Calu3 (cell line): ENCODE data around the gene MOCOS. TPM values are rescaled to one million over a fixed set of nuclear protein-coding genes. Genes with fewer than 3 reads are reported as not detected.

Experiments used
- BruUV-seq: library from RNA; stranded (reverse); fragments of 400-500 nt; replicated peaks from 2 replicates; lab custom pipeline; 2021; lab: Mats Ljungman, UMichigan
- CTCF ChIA-PET: fragments of 300-600 bp; sonication (Branson Sonifier 250); formaldehyde crosslinking; loops from one replicate; lab custom pipeline; 2022; ENCODE audit warnings: antibody characterized with exemption; lab: Charles Lee
- DNase-seq: peaks from one replicate; pipeline ENCODE4 v3.0.0; 2022
- H3K27ac Mint-ChIP-seq: one replicate; pipeline ENCODE4 v1.8.0; 2022; ENCODE audit warnings: mixed read lengths; ENCODE audit not compliant: unreplicated experiment
- H3K27me3 Mint-ChIP-seq: one replicate; pipeline ENCODE4 v1.8.0; 2022; ENCODE audit warnings: mixed read lengths; ENCODE audit not compliant: unreplicated experiment
- H3K36me3 Mint-ChIP-seq: one replicate; pipeline ENCODE4 v1.8.0; 2022; ENCODE audit warnings: mild to moderate bottlenecking, moderate library complexity, mixed read lengths; ENCODE audit not compliant: insufficient read depth, unreplicated experiment
- H3K4me1 Mint-ChIP-seq: one replicate; pipeline ENCODE4 v1.8.0; 2022; ENCODE audit warnings: mild to moderate bottlenecking, low read depth, mixed read lengths; ENCODE audit not compliant: unreplicated experiment
- H3K4me3 Mint-ChIP-seq: one replicate; pipeline ENCODE4 v1.8.0; 2022; ENCODE audit warnings: mild to moderate bottlenecking, low read depth, moderate library complexity, mixed read lengths; ENCODE audit not compliant: unreplicated experiment
- H3K9me3 Mint-ChIP-seq: one replicate; pipeline ENCODE4 v1.8.0; 2022; ENCODE audit warnings: low read depth, mixed read lengths; ENCODE audit not compliant: unreplicated experiment
- intact Hi-C: fragments of 100-400 bp; cut with micrococcal nuclease; formaldehyde crosslinking; loops from one replicate; pipeline ENCODE4 v1.10.0; 2022; ENCODE audit not compliant: unreplicated experiment
- total RNA-seq: library from RNA; stranded (reverse); gene quantifications from 2 replicates; pipeline ENCODE4 v1.2.3, GENCODE V29; 2022
- TF ChIP-seq, protein P1 (sequence below): fragments of 200-600 bp; IDR thresholded peaks from one replicate; pipeline ENCODE4 v1.8.0; 2022; ENCODE audit warnings: antibody characterized with exemption; ENCODE audit not compliant: unreplicated experiment

The MOCOS gene
- total RNA-seq, 1 experiment from 2014 or later, result 24.5 TPM

- H3K27me3 Mint-ChIP-seq, result no peaks in the 10 kb centered on the region
- TF ChIP-seq, protein P1, sequence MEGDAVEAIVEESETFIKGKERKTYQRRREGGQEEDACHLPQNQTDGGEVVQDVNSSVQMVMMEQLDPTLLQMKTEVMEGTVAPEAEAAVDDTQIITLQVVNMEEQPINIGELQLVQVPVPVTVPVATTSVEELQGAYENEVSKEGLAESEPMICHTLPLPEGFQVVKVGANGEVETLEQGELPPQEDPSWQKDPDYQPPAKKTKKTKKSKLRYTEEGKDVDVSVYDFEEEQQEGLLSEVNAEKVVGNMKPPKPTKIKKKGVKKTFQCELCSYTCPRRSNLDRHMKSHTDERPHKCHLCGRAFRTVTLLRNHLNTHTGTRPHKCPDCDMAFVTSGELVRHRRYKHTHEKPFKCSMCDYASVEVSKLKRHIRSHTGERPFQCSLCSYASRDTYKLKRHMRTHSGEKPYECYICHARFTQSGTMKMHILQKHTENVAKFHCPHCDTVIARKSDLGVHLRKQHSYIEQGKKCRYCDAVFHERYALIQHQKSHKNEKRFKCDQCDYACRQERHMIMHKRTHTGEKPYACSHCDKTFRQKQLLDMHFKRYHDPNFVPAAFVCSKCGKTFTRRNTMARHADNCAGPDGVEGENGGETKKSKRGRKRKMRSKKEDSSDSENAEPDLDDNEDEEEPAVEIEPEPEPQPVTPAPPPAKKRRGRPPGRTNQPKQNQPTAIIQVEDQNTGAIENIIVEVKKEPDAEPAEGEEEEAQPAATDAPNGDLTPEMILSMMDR, result no peak
- no peaks in the 10 kb centered on the region for H3K36me3 Mint-ChIP-seq
- H3K27ac Mint-ChIP-seq, result no peak overlapping the region
- H3K9me3 Mint-ChIP-seq, result no peaks in the 10 kb centered on the region
- no peak for DNase-seq
- no TSS peak for BruUV-seq
- H3K4me3 Mint-ChIP-seq, result no peak overlapping the region
- CTCF ChIA-PET, result interaction anchor here (0.7 kb wide), 1 partner anchor 510 kb away, joined by 3 read pairs; no protein-coding TSS in a partner anchor
- intact Hi-C loops, result loop anchor here (10.0 kb wide), 1 partner anchor 473 kb away; no protein-coding TSS in a partner anchor
- no peaks in the 10 kb centered on the region for H3K4me1 Mint-ChIP-seq
Observed at GRCh38 chr18:36281936-36282335, 94.6 kb downstream of the MOCOS start.

- Mint-ChIP-seq H3K4me1 (no peaks in the 10 kb centered on the region), H3K4me3 (no peak overlapping the region), H3K36me3 (no peaks in the 10 kb centered on the region), H3K9me3 (no peaks in the 10 kb centered on the region), H3K27ac (no peak overlapping the region), H3K27me3 (peaks cover 4% of the 10 kb centered on the region)
- intact Hi-C loops, result loop anchor here (10.0 kb wide), 1 partner anchor 471 kb away; no protein-coding TSS in a partner anchor
- no peak for DNase-seq
- BruUV-seq, result no TSS peak
- CTCF ChIA-PET, result interaction anchor here (1.4 to 1.6 kb wide), 2 partner anchors 188 to 474 kb away, joined by 4 to 11 read pairs; no protein-coding TSS in a partner anchor
- TF ChIP-seq, protein P1, result no peak
Observed at GRCh38 chr18:36283448-36283847, 96.2 kb downstream of the MOCOS start.

DNA sequence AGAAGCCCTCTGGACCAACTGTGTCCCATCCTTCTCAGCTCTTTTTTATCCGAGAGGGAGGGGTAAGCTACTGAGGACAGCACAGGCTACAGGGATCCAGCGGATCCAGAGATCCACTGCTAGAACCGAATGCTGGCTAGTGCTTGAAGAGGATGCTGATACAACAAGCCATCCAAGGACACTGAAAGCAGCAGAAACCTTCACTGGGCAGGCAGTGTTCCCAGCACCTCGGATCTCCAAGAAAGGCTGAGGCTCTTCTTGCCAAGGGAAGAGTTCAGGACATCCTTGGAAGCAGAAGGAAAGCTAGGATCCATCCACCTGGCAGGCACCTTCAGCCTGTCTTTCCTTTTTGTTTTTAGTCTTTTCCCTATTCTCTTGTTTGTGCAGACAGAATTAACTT, 97.0 kb downstream of the MOCOS start:
- Mint-ChIP-seq H3K4me3 (no peak overlapping the region), H3K36me3 (no peaks in the 10 kb centered on the region), H3K27ac (no peak overlapping the region), H3K4me1 (no peaks in the 10 kb centered on the region), H3K27me3 (peaks cover 13% of the 10 kb centered on the region), H3K9me3 (peaks cover 3% of the 10 kb centered on the region)
- CTCF ChIA-PET, result interaction anchor here (0.6 to 1.6 kb wide), 8 partner anchors 155 to 898 kb away, joined by 3 to 11 read pairs (median 4); partner anchors contain the start of gene SLC39A6
- TF ChIP-seq, protein P1, result no peak
- intact Hi-C loops, result loop anchor here (1.0 to 10.0 kb wide), 5 partner anchors 188 to 528 kb away; no protein-coding TSS in a partner anchor
- BruUV-seq, result no TSS peak
- DNase-seq, result no peak

DNA sequence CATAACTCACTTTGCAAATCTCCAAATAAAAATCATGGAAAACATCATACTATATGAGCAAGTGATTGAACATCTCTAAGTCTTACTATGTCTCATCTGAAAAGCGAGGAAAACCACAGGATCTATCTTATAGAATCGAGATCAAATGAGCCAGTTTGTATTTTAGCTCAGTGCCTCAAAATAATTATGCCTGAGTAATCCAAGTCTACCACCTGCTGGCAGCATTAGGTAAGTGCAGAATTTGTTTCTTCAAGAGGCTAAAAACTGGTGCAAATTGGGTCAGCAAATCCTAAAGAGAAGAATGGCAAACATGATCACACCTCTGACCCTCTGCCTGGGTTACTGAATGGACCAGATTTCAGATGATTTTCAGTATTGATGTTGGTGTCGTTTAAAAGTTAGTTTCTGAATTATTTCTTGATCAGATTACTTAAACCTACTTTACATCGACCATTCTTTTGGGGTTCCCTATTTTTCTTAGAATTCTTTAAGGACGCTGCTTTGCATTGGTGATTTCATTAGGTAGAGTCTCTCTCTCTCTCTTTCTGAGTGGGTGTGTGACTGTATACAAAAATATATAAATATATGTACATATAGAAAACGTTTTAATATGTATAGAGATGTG, 97.5 kb downstream of the MOCOS start:
- CTCF ChIA-PET, result interaction anchor here (0.6 to 1.6 kb wide), 8 partner anchors 156 to 898 kb away, joined by 3 to 11 read pairs (median 4); partner anchors contain the start of gene SLC39A6
- intact Hi-C loops, result loop anchor here (1.0 to 10.0 kb wide), 5 partner anchors 188 to 528 kb away; no protein-coding TSS in a partner anchor
- BruUV-seq, result no TSS peak
- Mint-ChIP-seq H3K4me3 (no peak overlapping the region), H3K27me3 (peaks cover 17% of the 10 kb centered on the region), H3K27ac (no peak overlapping the region), H3K4me1 (no peaks in the 10 kb centered on the region), H3K36me3 (no peaks in the 10 kb centered on the region), H3K9me3 (peaks cover 3% of the 10 kb centered on the region)
- DNase-seq, result peak; percentile 45
- TF ChIP-seq, protein P1, result peak; percentile 65
